GM12872 (cell line): ENCODE measurements around the gene PPP1R12B.
A peak's percentile ranks its signal among the peaks of the same experiment; 100 is the strongest.

Source experiments
- TF ChIP-seq, protein P1 (sequence below): IDR thresholded peaks from 3 replicates; pipeline ENCODE4 v1.5.1; 2011; ENCODE audit warnings: low read depth, mild to moderate bottlenecking, low read length, moderate library complexity; ENCODE audit not compliant: insufficient read depth

Gene PPP1R12B

DNA sequence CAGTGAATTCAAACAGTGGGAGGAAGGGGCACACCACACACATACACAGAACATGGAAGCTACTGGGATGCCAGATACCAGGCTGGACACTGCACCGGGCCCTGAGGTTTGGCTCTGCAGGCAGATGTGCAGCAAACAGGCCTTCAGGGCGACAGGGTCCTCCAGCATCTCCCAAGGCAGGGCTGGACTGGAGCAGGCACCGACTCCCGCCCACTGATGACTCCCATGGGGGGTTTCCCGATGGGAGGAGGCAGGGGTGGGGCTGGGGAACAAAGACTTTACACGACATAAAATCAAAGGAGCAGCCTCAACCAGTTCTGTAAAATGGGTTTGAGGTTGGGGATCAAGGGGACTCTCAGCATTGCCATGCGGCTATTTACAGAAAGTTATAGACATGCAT is 243.6 kb downstream of the PPP1R12B start:
- TF ChIP-seq, protein P1, sequence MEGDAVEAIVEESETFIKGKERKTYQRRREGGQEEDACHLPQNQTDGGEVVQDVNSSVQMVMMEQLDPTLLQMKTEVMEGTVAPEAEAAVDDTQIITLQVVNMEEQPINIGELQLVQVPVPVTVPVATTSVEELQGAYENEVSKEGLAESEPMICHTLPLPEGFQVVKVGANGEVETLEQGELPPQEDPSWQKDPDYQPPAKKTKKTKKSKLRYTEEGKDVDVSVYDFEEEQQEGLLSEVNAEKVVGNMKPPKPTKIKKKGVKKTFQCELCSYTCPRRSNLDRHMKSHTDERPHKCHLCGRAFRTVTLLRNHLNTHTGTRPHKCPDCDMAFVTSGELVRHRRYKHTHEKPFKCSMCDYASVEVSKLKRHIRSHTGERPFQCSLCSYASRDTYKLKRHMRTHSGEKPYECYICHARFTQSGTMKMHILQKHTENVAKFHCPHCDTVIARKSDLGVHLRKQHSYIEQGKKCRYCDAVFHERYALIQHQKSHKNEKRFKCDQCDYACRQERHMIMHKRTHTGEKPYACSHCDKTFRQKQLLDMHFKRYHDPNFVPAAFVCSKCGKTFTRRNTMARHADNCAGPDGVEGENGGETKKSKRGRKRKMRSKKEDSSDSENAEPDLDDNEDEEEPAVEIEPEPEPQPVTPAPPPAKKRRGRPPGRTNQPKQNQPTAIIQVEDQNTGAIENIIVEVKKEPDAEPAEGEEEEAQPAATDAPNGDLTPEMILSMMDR: no peak

DNA sequence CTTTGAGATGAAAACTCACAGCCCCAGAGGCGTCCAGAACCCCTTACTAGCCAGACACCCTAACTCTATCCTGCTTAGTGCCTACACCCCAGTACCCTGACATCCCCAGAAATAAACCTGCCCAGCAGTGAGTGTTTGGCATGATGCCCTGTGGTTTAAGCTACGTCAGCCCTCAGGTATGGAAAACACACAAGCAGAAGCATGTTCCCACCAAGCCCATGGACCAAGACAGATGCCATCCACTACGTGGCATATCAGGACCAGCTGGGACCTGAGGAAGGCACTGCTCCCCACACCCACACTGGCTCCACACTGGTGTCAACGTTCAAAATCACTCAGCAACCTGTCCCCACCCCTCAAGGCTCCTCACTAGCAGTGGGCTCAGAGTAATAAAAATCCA is 245.3 kb downstream of the PPP1R12B start:
- TF ChIP-seq, protein P1: no peak

DNA sequence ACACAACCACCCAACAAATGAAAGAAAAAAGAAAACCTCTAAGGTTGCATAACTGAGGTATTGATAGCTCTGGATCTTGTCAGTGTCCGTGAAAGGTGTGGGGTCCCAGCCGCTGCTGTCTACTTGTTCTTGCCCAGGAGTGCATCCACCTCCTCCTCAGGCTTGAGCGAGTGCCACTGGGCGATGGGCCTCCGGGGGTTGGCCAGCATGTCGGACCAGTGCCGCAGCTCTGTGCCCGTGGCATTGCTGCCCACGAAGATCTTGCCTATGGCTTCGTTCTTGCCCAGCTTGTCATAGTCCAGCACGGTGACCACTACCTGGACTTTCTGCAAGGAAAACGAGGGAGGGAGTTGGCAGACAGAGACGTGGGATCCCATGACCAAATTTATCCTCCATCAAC is 248.1 kb downstream of the PPP1R12B start:
- TF ChIP-seq, protein P1: no peak

DNA sequence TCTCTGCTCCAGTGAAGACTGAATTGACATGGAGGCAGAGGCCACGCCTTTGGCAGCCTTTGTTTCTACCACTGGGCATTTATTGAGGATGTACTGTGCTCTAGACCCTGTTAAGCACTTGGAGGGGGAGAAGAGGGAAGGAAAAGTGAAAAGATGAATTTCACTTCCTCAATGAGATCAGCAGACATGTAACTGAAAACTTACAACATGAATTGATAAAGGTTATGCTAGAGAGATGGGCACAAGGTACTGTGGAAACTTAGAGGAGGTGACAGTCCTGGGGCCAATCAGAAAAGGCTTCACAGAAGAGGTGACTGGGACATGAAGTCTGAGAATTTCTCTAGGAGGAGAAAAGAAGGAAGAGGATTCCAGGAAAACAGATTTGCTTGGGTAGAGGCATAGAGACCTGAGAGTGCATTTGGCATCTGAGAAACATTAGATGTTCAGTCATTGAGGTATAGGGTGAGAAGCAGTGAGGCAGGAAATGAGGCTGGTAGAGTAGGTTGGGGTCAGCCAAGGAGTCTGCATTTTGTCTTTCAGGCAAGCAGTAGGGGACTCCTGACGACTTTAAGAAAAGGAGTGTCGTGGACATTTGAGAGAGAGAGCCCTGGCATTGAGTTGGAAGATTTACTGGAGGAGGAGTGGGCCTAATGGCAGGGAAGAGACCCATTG is 248.7 kb downstream of the PPP1R12B start:
- TF ChIP-seq, protein P1: no peak

DNA sequence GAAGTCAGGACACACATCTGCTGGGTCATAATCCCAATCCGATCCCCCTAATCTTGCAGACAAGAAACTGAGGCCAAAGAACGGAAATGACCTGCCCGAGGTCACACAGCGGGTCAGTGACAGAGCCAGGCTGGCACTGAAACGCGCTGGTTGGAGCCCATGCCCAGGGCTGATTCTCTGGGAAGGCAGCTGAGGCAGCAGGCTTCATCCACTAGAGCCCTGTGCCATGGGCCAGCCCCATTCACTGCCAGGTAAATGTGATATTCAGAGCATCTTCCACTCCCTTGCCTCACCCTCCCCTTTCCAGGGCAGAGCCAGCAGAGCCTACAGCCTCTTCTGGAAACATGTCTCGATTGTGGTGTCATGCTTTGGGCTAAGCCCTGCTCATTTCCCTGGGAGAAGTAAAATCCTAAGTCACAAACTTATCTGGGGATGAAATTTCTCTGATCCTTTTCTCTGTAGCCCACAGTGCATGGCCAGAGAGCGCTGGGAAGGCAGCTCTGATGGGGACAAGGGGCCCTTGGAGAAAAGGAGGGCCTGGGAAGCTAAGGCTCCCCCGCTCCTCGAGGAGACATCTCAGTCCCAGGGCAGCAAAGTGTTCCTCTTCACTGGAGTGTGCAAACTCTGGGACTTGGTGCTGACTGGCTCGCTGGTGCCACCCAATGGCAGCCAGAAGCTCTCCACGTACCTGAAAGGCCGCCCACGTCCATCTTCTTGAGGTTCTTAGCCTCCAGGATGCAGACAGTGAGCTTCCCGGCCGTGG is 251.4 kb downstream of the PPP1R12B start:
- TF ChIP-seq, protein P1: peak; percentile 87

DNA sequence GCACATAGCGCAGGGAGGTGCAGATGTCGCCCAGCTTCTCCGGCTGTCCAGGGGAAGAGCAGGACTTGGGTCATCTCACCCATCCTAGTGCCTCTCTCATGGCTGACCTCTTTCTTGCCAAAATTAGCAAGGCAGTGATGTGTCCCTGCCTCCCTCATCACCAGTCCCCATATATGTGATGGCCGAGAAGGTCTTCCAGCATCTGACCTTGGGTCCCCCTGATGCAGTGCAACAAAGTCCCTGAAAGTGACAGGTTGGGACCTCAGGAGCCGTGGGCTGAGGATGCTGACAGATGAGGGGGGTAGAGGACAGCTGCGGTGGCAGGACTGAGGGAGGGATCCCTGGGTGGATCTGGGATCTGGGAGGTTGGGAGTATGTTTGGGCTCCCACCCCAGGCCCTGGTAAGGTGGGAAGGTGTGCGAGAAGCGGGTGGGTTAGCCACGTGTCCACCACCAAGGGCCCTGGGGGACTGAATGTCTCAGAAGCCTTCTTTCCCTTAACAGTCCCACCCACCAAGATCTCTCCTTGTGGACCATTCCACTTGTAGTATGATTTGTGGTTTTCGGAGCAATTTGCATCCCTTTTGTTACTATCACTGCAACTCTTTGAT is 252.0 kb downstream of the PPP1R12B start:
- TF ChIP-seq, protein P1: no peak

DNA sequence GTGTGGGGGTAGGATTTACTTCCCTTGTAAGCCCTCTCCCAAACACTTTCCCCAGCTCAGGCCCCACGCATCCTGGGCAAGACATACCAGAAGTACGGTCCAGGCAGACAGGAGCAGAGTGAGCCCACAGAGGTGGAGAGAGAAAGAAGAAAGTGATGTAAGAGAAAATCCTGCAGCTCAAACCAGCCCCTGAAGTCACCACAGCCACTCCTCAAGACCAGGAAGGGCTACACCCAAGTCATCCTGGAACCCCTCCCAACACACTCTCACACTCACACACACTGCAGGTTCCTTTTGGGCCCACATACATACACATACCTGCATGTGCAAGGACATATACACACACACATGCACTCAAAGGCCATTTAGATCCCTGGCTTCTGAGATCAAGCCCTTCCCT is 254.9 kb downstream of the PPP1R12B start:
- TF ChIP-seq, protein P1: no peak
